Amygdala (tissue), 56 donors: ENCODE measurements around the gene TSSC4.

Source experiments
- DNase-seq, 56 donors: peaks; one replicate each; lab custom pipeline; 2025; lab: John Stamatoyannopoulos, UW

Gene TSSC4

GRCh38 chr11:2398664-2399355 is 1.7 kb upstream of the TSSC4 start:
- DNase-seq, result no peak

GRCh38 chr11:2399488-2400068 is 972 bp upstream of the TSSC4 start:
- DNase-seq, result peak in 5 of 56 donors; percentile 30 to 71 (median 49)

GRCh38 chr11:2400762-2401435 is 349 bp downstream of the TSSC4 start:
- DNase-seq, result peak in 1 of 56 donors; percentile 65

GRCh38 chr11:2401436-2401984 is 960 bp downstream of the TSSC4 start:
- no peak for DNase-seq

GRCh38 chr11:2402106-2402505 is 1.6 kb downstream of the TSSC4 start:
- no peak for DNase-seq

- DNase-seq, result no peak
Observed at GRCh38 chr11:2402890-2403645, 2.5 kb downstream of the TSSC4 start.

GRCh38 chr11:2404735-2405196 is 4.2 kb downstream of the TSSC4 start:
- DNase-seq, result no peak

- DNase-seq, result no peak
Observed at GRCh38 chr11:2406451-2406850, 5.9 kb downstream of the TSSC4 start.

- no peak for DNase-seq
Observed at GRCh38 chr11:2406878-2407410, 6.4 kb downstream of the TSSC4 start.

GRCh38 chr11:2408671-2409070 is 8.1 kb downstream of the TSSC4 start:
- no peak for DNase-seq

GRCh38 chr11:2409126-2409525 is 8.6 kb downstream of the TSSC4 start:
- DNase-seq, result no peak

GRCh38 chr11:2409611-2410468 is 9.3 kb downstream of the TSSC4 start:
- no peak for DNase-seq

GRCh38 chr11:2410616-2411015 is 10.1 kb downstream of the TSSC4 start:
- no peak for DNase-seq

GRCh38 chr11:2411446-2412305 is 11.1 kb downstream of the TSSC4 start:
- DNase-seq, result no peak

GRCh38 chr11:2412323-2412722 is 11.8 kb downstream of the TSSC4 start:
- DNase-seq, result no peak

GRCh38 chr11:2413742-2414579 is 13.4 kb downstream of the TSSC4 start:
- DNase-seq, result no peak

- no peak for DNase-seq
Observed at GRCh38 chr11:2414616-2415015, 14.1 kb downstream of the TSSC4 start.

- DNase-seq, result no peak
Observed at GRCh38 chr11:2415171-2415570, 14.6 kb downstream of the TSSC4 start.
